Panc1 (cell line): Measurements from ENCODE around the gene PTPRK. TPM values are rescaled to one million over a fixed set of nuclear protein-coding genes. Genes with fewer than 3 reads are reported as not detected.

Source experiments
- ATAC-seq: fragments of 200-7000 bp; cut with Tn5 transposase; 2 replicates; pipeline ENCODE4 v1.9.1; 2020; ENCODE audit warnings: mild to moderate bottlenecking, moderate library complexity
- BruUV-seq: library from RNA; stranded (reverse); fragments of 400-500 nt; replicated peaks from 2 replicates; lab custom pipeline; 2021; lab: Mats Ljungman, UMichigan
- CTCF ChIA-PET: fragments of 300-600 bp; sonication (Branson Sonifier 250); formaldehyde crosslinking; loops from one replicate; lab custom pipeline; 2022; ENCODE audit warnings: antibody characterized with exemption; lab: Charles Lee
- POLR2A ChIA-PET: fragments of 300-600 bp; sonication (Branson Sonifier 250); formaldehyde crosslinking; loops from one replicate; lab custom pipeline; 2022; ENCODE audit warnings: antibody characterized with exemption; lab: Charles Lee
- DNase-seq: peaks from one replicate; pipeline ENCODE4 v3.0.0-alpha.2; 2010; ENCODE audit warnings: low read depth, low spot score
- H3K27ac ChIP-seq: 2 replicates; pipeline ENCODE4 v1.5.1; 2011; ENCODE audit warnings: mild to moderate bottlenecking, low read length, inconsistent platforms
- H3K27me3 ChIP-seq: fragments of 200-500 bp; sonication (Bioruptor generic); 2 replicates; pipeline ENCODE4 v1.6.0; 2014; ENCODE audit warnings: low read length, inconsistent platforms; ENCODE audit not compliant: control insufficient read depth, insufficient read depth
- H3K36me3 ChIP-seq: fragments of 200-500 bp; sonication (Bioruptor generic); 2 replicates; pipeline ENCODE4 v1.5.1; 2014; ENCODE audit warnings: inconsistent platforms, mild to moderate bottlenecking, low read length, moderate library complexity; ENCODE audit not compliant: control insufficient read depth, insufficient read depth
- H3K4me1 ChIP-seq: 2 replicates; pipeline ENCODE4 v1.5.1; 2011; ENCODE audit warnings: inconsistent platforms, mild to moderate bottlenecking, low read length, moderate library complexity; ENCODE audit not compliant: control insufficient read depth, insufficient read depth
- H3K4me3 ChIP-seq, 2 experiments: 2 replicates each; pipeline ENCODE4 v1.5.1; 2011 to 2012; ENCODE audit warnings: low read depth in 2 of 2, low read length in 2 of 2, mild to moderate bottlenecking in 2 of 2, inconsistent platforms in 1 of 2, moderate library complexity in 1 of 2
- H3K9me3 ChIP-seq: fragments of 200-500 bp; sonication (Bioruptor generic); 2 replicates; pipeline ENCODE4 v1.5.1; 2014; ENCODE audit warnings: low read depth, mild to moderate bottlenecking, inconsistent platforms, low read length, moderate library complexity; ENCODE audit not compliant: control insufficient read depth, insufficient read depth
- CTCF ChIP-seq: fragments of 450-650 bp; IDR thresholded peaks from 2 replicates; pipeline ENCODE4 v1.5.1; 2017; ENCODE audit warnings: mild to moderate bottlenecking
- POLR2AphosphoS5 ChIP-seq: IDR thresholded peaks from 2 replicates; pipeline ENCODE4 v1.6.1; 2012; ENCODE audit warnings: mild to moderate bottlenecking, low read depth, low read length, moderate library complexity
- REST ChIP-seq, 2 experiments: IDR thresholded peaks; 2 replicates each; pipeline ENCODE4 v1.6.1; 2011 to 2012; ENCODE audit warnings: low read depth in 2 of 2, control low read depth in 1 of 2, low read length in 1 of 2, mild to moderate bottlenecking in 1 of 2, moderate library complexity in 1 of 2; ENCODE audit not compliant: insufficient read depth in 1 of 2
- SIN3A ChIP-seq: IDR thresholded peaks from 2 replicates; pipeline ENCODE4 v1.6.1; 2012; ENCODE audit warnings: low read depth, mild to moderate bottlenecking, low read length, moderate library complexity, borderline replicate concordance; ENCODE audit not compliant: insufficient read depth
- TCF7L2 ChIP-seq: IDR thresholded peaks from 2 replicates; pipeline ENCODE4 v1.6.1; 2011; ENCODE audit warnings: mild to moderate bottlenecking, low read depth, low read length, inconsistent platforms
- in situ Hi-C: cut with HindIII; loops from 2 replicates; pipeline ENCODE4 v1.10.0; 2016; ENCODE audit warnings: low sequenced_read_pairs, low pct_unique_long_range_greater_than_20kb
- intact Hi-C: fragments of 100-400 bp; cut with micrococcal nuclease; formaldehyde crosslinking; loops from one replicate; pipeline ENCODE4 v1.10.0; 2022; ENCODE audit not compliant: unreplicated experiment
- total RNA-seq: library from RNA; stranded (reverse); gene quantifications from one replicate; pipeline ENCODE4 v1.2.1, GENCODE V29; 2021; ENCODE audit not compliant: unreplicated experiment

The PTPRK gene
- total RNA-seq, 1 experiment from 2014 or later = 61.8 TPM

GRCh38 chr6:128024046-128024445 lies 496.4 kb downstream of the PTPRK start:
- POLR2A ChIA-PET = no interaction called here

GRCh38 chr6:128018821-128019220 lies 501.6 kb downstream of the PTPRK start:
- no peak overlapping the region for H3K27ac ChIP-seq
- no peak for TF ChIP-seq CTCF
- no peak for TF ChIP-seq TCF7L2
- no peak for TF ChIP-seq SIN3A
- TF ChIP-seq POLR2AphosphoS5 = no peak
- TF ChIP-seq REST (IDR thresholded peaks at IDR 0.05; ENCODE audit: insufficient read depth in 1 of 2, low read depth in 2 of 2, low read length in 1 of 2) = no peak
- no peaks in the 10 kb centered on the region for H3K4me1 ChIP-seq
- POLR2A ChIA-PET = interaction anchor here (0.6 kb wide), 1 partner anchor 196 kb away, joined by 3 read pairs; no protein-coding TSS in a partner anchor
- intact Hi-C loops = no loop called here
- no TSS peak for BruUV-seq
- H3K4me3 ChIP-seq = no peak overlapping the region
- CTCF ChIA-PET = no interaction called here
- DNase-seq (no peak), ATAC-seq (no peak)
- H3K27me3 ChIP-seq = no peaks in the 10 kb centered on the region
- H3K36me3 ChIP-seq = no peaks in the 10 kb centered on the region
- in situ Hi-C loops = no loop called here
- no peaks in the 10 kb centered on the region for H3K9me3 ChIP-seq

More at GRCh38 chr6:128024046-128024445, 496.4 kb downstream of the PTPRK start:
- no peaks in the 10 kb centered on the region for H3K9me3 ChIP-seq
- CTCF ChIA-PET = no interaction called here
- DNase-seq (no peak), ATAC-seq (no peak)
- no TSS peak for BruUV-seq
- no peak for TF ChIP-seq TCF7L2
- no peak for TF ChIP-seq CTCF
- no peak for TF ChIP-seq REST (IDR thresholded peaks at IDR 0.05; ENCODE audit: insufficient read depth in 1 of 2, low read depth in 2 of 2, low read length in 1 of 2)
- H3K27me3 ChIP-seq = no peaks in the 10 kb centered on the region
- no peaks in the 10 kb centered on the region for H3K36me3 ChIP-seq
- intact Hi-C loops (no loop called here), in situ Hi-C loops (no loop called here)
- H3K4me3 ChIP-seq = no peak overlapping the region
- no peak overlapping the region for H3K27ac ChIP-seq
- no peaks in the 10 kb centered on the region for H3K4me1 ChIP-seq
